WTC11 (cell line): ENCODE data around the gene ARHGEF17.

Experiments
- CTCF ChIP-seq: fragments of 200-600 bp; IDR thresholded peaks from 2 replicates; pipeline ENCODE4 v1.8.0; 2022; ENCODE audit warnings: antibody characterized with exemption
- IRF2 ChIP-seq: sonication (generic); formaldehyde crosslinking; IDR thresholded peaks from 2 replicates; pipeline ENCODE4 v1.8.0; 2022; ENCODE audit warnings: low read depth, missing genetic modification reagents, borderline replicate concordance
- NR1H2 ChIP-seq: sonication (generic); formaldehyde crosslinking; IDR thresholded peaks from 2 replicates; pipeline ENCODE4 v1.9.0; 2021; ENCODE audit warnings: mild to moderate bottlenecking, moderate library complexity, missing genetic modification reagents
- TP53 ChIP-seq: sonication (generic); formaldehyde crosslinking; IDR thresholded peaks from 2 replicates; pipeline ENCODE4 v1.8.1; 2023; ENCODE audit warnings: mild to moderate bottlenecking, missing genetic modification reagents
- ZNF121 ChIP-seq: sonication (generic); formaldehyde crosslinking; IDR thresholded peaks from 2 replicates; pipeline ENCODE4 v1.8.0; 2023; ENCODE audit warnings: missing genetic modification reagents
- ZNF263 ChIP-seq: sonication (generic); formaldehyde crosslinking; IDR thresholded peaks from 2 replicates; pipeline ENCODE4 v1.8.1; 2022; ENCODE audit warnings: low read depth, mild to moderate bottlenecking, moderate library complexity, missing genetic modification reagents
- ZNF416 ChIP-seq: fragments of 250-450 bp; sonication (Bioruptor Pico); IDR thresholded peaks from 2 replicates; pipeline ENCODE4 v1.9.0; 2021; ENCODE audit warnings: mild to moderate bottlenecking, inconsistent platforms
- TF ChIP-seq, protein P1 (sequence below): fragments of 250-450 bp; sonication (Bioruptor Pico); IDR thresholded peaks from 2 replicates; pipeline ENCODE4 v1.9.0; 2021; ENCODE audit warnings: mild to moderate bottlenecking
- TF ChIP-seq, protein P2 (sequence below): sonication (generic); formaldehyde crosslinking; IDR thresholded peaks from 2 replicates; pipeline ENCODE4 v1.8.1; 2022; ENCODE audit warnings: low read depth, mild to moderate bottlenecking, moderate library complexity, missing genetic modification reagents, borderline replicate concordance

DNA sequence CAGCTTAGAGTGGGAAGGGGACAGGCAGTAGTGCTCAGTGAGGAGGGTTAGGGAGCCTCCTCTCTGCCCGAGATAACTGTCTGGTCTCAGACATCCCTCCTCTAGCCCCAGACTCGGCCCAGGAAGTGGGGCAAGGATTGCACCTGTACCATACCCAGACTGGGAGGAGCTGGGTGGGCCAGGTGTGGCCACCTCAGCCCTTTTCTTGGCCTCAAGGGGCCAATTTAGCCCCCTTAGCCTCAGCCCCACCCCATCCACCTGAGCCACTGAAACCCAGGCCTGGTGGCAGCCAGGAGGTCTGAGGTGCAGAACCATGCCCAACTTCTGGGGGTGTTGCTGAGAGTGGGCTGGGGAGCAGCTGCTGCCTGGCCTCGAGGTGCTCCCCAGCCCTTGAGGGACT, 74.7 kb downstream of the ARHGEF17 start:
- TF ChIP-seq, protein P1, sequence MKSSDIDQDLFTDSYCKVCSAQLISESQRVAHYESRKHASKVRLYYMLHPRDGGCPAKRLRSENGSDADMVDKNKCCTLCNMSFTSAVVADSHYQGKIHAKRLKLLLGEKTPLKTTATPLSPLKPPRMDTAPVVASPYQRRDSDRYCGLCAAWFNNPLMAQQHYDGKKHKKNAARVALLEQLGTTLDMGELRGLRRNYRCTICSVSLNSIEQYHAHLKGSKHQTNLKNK = no peak
- no peak for TF ChIP-seq ZNF121 (CRISPR knock-in tag)
- TF ChIP-seq CTCF = no peak
- no peak for TF ChIP-seq IRF2 (CRISPR knock-in tag)
- TF ChIP-seq, protein P2, sequence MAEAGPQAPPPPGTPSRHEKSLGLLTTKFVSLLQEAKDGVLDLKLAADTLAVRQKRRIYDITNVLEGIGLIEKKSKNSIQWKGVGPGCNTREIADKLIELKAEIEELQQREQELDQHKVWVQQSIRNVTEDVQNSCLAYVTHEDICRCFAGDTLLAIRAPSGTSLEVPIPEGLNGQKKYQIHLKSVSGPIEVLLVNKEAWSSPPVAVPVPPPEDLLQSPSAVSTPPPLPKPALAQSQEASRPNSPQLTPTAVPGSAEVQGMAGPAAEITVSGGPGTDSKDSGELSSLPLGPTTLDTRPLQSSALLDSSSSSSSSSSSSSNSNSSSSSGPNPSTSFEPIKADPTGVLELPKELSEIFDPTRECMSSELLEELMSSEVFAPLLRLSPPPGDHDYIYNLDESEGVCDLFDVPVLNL = no peak
- TF ChIP-seq ZNF416 (CRISPR knock-in tag) = no peak
- no peak for TF ChIP-seq NR1H2 (CRISPR knock-in tag)
- TF ChIP-seq ZNF263 (CRISPR knock-in tag) = no peak
- no peak for TF ChIP-seq TP53 (CRISPR knock-in tag)
